Hepatocyte (in vitro differentiated cells): Measurements from ENCODE around the gene CFAP65. TPM values are rescaled to one million over a fixed set of nuclear protein-coding genes. Genes with fewer than 3 reads are reported as not detected.

ENCODE experiments used
- DNase-seq: peaks from one replicate; pipeline ENCODE4 v3.0.0-alpha.2; 2016; ENCODE audit warnings: low spot score
- H2AFZ ChIP-seq: fragments of 200-600 bp; sonication (generic); 2 replicates; pipeline ENCODE4 v1.6.0; 2016; ENCODE audit warnings: antibody characterized with exemption, mild to moderate bottlenecking
- H3K27ac ChIP-seq: fragments of 200-600 bp; sonication (generic); 2 replicates; pipeline ENCODE4 v1.5.1; 2016; ENCODE audit warnings: mild to moderate bottlenecking
- H3K27me3 ChIP-seq: fragments of 200-600 bp; sonication (generic); 2 replicates; pipeline ENCODE4 v1.6.1; 2016
- H3K36me3 ChIP-seq: fragments of 200-600 bp; sonication (generic); replicated peaks from 2 replicates; pipeline ENCODE4 v1.5.1; 2016; ENCODE audit warnings: low read depth; ENCODE audit not compliant: insufficient read depth
- H3K4me1 ChIP-seq: fragments of 200-600 bp; sonication (generic); 2 replicates; pipeline ENCODE4 v1.5.1; 2016; ENCODE audit warnings: mild to moderate bottlenecking, moderate library complexity; ENCODE audit not compliant: insufficient read depth
- H3K4me2 ChIP-seq: fragments of 200-600 bp; sonication (generic); 2 replicates; pipeline ENCODE4 v1.6.0; 2016
- H3K4me3 ChIP-seq: fragments of 200-600 bp; sonication (generic); 2 replicates; pipeline ENCODE4 v1.5.1; 2016; ENCODE audit warnings: mild to moderate bottlenecking
- H3K79me2 ChIP-seq: fragments of 200-600 bp; sonication (generic); 2 replicates; pipeline ENCODE4 v1.6.0; 2017; ENCODE audit warnings: mild to moderate bottlenecking
- H3K9me2 ChIP-seq: fragments of 200-600 bp; sonication (generic); replicated peaks from 2 replicates; pipeline ENCODE4 v1.6.0; 2017; ENCODE audit warnings: mild to moderate bottlenecking; ENCODE audit not compliant: insufficient read depth
- H3K9me3 ChIP-seq: fragments of 200-600 bp; sonication (generic); 2 replicates; pipeline ENCODE4 v1.5.1; 2016; ENCODE audit warnings: low read depth, mild to moderate bottlenecking
- H4K20me1 ChIP-seq: fragments of 200-600 bp; sonication (generic); 2 replicates; pipeline ENCODE4 v1.6.0; 2016; ENCODE audit warnings: mild to moderate bottlenecking; ENCODE audit not compliant: insufficient read depth, poor library complexity, severe bottlenecking
- CTCF ChIP-seq: fragments of 200-600 bp; sonication (generic); IDR thresholded peaks from 2 replicates; pipeline ENCODE4 v1.5.1; 2016; ENCODE audit warnings: antibody characterized with exemption, mild to moderate bottlenecking; ENCODE audit not compliant: poor library complexity
- EZH2 ChIP-seq: fragments of 200-600 bp; sonication (generic); IDR thresholded peaks from 2 replicates; pipeline ENCODE4 v1.6.1; 2016; ENCODE audit warnings: antibody characterized with exemption, mild to moderate bottlenecking, borderline replicate concordance
- EZH2phosphoT487 ChIP-seq: fragments of 200-600 bp; sonication (generic); IDR thresholded peaks from one replicate; pipeline ENCODE4 v1.6.1; 2018; ENCODE audit warnings: antibody characterized with exemption, mild to moderate bottlenecking, low read depth, moderate library complexity; ENCODE audit not compliant: unreplicated experiment, severe bottlenecking
- WGBS: methylation state at CpG from one replicate; pipeline ENCODE4 v1.1.6; 2016; ENCODE audit warnings: low lambda C conversion rate; ENCODE audit errors: missing lambda C conversion rate; 5-methylcytosine and 5-hydroxymethylcytosine counted together
- polyA plus RNA-seq: library from polyadenylated mRNA; unstranded; fragments of >200 nt; fragmentation: Nextera tagmentation; extraction: Ambion mirVana; gene quantifications from 2 replicates; pipeline ENCODE4 v1.2.1, GENCODE V29; 2016
- total RNA-seq: library from RNA; depleted of rRNA; stranded (reverse); fragments of >200 nt; gene quantifications from 2 replicates; pipeline ENCODE4 v1.2.3, GENCODE V29; 2014

CFAP65 gene
- total and polyA plus RNA-seq, 2 experiments from 2014 or later, result 0.03 to 0.05 TPM

- Histone ChIP-seq H3K9me3 (no peaks in the 10 kb centered on the region), H2AFZ (no peak overlapping the region), H3K79me2 (no peaks in the 10 kb centered on the region), H3K9me2 (no peaks in the 10 kb centered on the region), H3K4me2 (no peak overlapping the region), H3K4me1 (peaks cover 13% of the 10 kb centered on the region), H3K4me3 (no peak overlapping the region), H3K36me3 (no peaks in the 10 kb centered on the region), H3K27ac (no peak overlapping the region), H4K20me1 (no peaks in the 10 kb centered on the region), H3K27me3 (peaks cover 100% of the 10 kb centered on the region)
- no peak for TF ChIP-seq CTCF
- no peak for TF ChIP-seq EZH2
- TF ChIP-seq EZH2phosphoT487, result no peak
- 47% methylated on average over 3 of the region's 3 CpGs for WGBS
- DNase-seq, result no peak
Observed at GRCh38 chr2:218988164-218988563, 53.2 kb downstream of the CFAP65 start.

- Histone ChIP-seq H3K27me3 (peaks cover 98% of the 10 kb centered on the region), H3K79me2 (no peaks in the 10 kb centered on the region), H3K4me2 (no peak overlapping the region), H3K27ac (no peak overlapping the region), H3K4me1 (peaks cover 13% of the 10 kb centered on the region), H4K20me1 (no peaks in the 10 kb centered on the region), H3K4me3 (no peak overlapping the region), H3K9me2 (no peaks in the 10 kb centered on the region), H3K36me3 (no peaks in the 10 kb centered on the region), H3K9me3 (no peaks in the 10 kb centered on the region), H2AFZ (no peak overlapping the region)
- DNase-seq, result no peak
- no peak for TF ChIP-seq CTCF
- TF ChIP-seq EZH2, result peak; percentile 27
- 26% methylated on average over 4 of the region's 4 CpGs for WGBS
Observed at GRCh38 chr2:218986148-218986761, 55.1 kb downstream of the CFAP65 start.

GRCh38 chr2:218985325-218986091 is 55.8 kb downstream of the CFAP65 start:
- Histone ChIP-seq H3K27ac (no peak overlapping the region), H3K36me3 (no peaks in the 10 kb centered on the region), H3K79me2 (no peaks in the 10 kb centered on the region), H2AFZ (no peak overlapping the region), H3K27me3 (peaks cover 97% of the 10 kb centered on the region), H3K4me1 (peaks cover 13% of the 10 kb centered on the region), H3K4me2 (peak overlapping the region; percentile 70), H3K4me3 (no peak overlapping the region), H3K9me3 (no peaks in the 10 kb centered on the region), H3K9me2 (no peaks in the 10 kb centered on the region), H4K20me1 (no peaks in the 10 kb centered on the region)
- peak; percentile 47 for TF ChIP-seq EZH2
- no peak for TF ChIP-seq CTCF
- DNase-seq, result no peak
- WGBS, result 5% methylated on average over 14 of the region's 49 CpGs
